Prostate gland (tissue), 2 donors: ENCODE measurements around the gene RNGTT. TPM values are rescaled to one million over a fixed set of nuclear protein-coding genes. Genes with fewer than 3 reads are reported as not detected.

Experiments
- DNase-seq: peaks from one replicate; pipeline ENCODE4 v3.0.0-alpha.2; 2019; ENCODE audit warnings: low spot score
- H3K27ac ChIP-seq, 2 donors: fragments of 200-600 bp; sonication (generic); 2 replicates each; pipeline ENCODE4 v1.5.1; 2017 to 2019
- H3K27me3 ChIP-seq: fragments of 200-600 bp; sonication (generic); replicated peaks from 2 replicates; pipeline ENCODE4 v1.5.1; 2019; ENCODE audit not compliant: insufficient read depth
- H3K36me3 ChIP-seq, 2 donors: fragments of 200-600 bp; sonication (generic); 1 replicate in 1 of 2; 2 replicates in 1 of 2; pipeline versions ENCODE4 v1.5.1 to v1.8.1; 2017 to 2019
- H3K4me1 ChIP-seq: fragments of 200-600 bp; sonication (generic); replicated peaks from 2 replicates; pipeline ENCODE4 v1.5.1; 2019
- H3K4me3 ChIP-seq, 2 donors: fragments of 200-600 bp; sonication (generic); 2 replicates each; pipeline ENCODE4 v1.5.1; 2017 to 2019
- H3K9me3 ChIP-seq: fragments of 200-600 bp; sonication (generic); 2 replicates; pipeline ENCODE4 v1.5.1; 2017
- CTCF ChIP-seq, 4 experiments: fragments of 200-600 bp in 2 of 4; fragments of 450-650 bp in 2 of 4; sonication (generic) in 2 of 4; IDR thresholded peaks; 1 replicate in 3 of 4; 2 replicates in 1 of 4; pipeline ENCODE4 v1.5.1; 2016 to 2019; ENCODE audit warnings: antibody characterized with exemption in 4 of 4, mild to moderate bottlenecking in 2 of 4, moderate library complexity in 2 of 4
- POLR2A ChIP-seq: fragments of 450-650 bp; IDR thresholded peaks from one replicate; pipeline ENCODE4 v1.6.1; 2016; ENCODE audit warnings: antibody characterized with exemption, mild to moderate bottlenecking
- POLR2AphosphoS5 ChIP-seq: sonication (generic); formaldehyde crosslinking; IDR thresholded peaks from one replicate; pipeline ENCODE4 v1.6.1; 2017; ENCODE audit warnings: antibody characterized with exemption
- WGBS: methylation state at CpG from one replicate; pipeline ENCODE4 v1.1.5; 2018; 5-methylcytosine and 5-hydroxymethylcytosine counted together
- intact Hi-C: fragments of 100-400 bp; cut with DNase I; formaldehyde crosslinking; loops from one replicate; pipeline ENCODE4 v1.14.2; 2022
- total RNA-seq, 2 donors: library from RNA; depleted of rRNA; stranded (reverse); fragments of >200 nt; gene quantifications; one replicate each; pipeline ENCODE4 v1.1.0, GENCODE V29; 2016

RNGTT gene
- total RNA-seq, 2 donors from 2014 or later = 10.1 to 23.6 TPM

GRCh38 chr6:88679841-88680240 is 283.6 kb downstream of the RNGTT start:
- intact Hi-C loops = no loop called here
- H3K27me3 ChIP-seq = no peaks in the 10 kb centered on the region
- TF ChIP-seq POLR2A (no peak), CTCF (IDR thresholded peaks at IDR 0.05) (no peak), POLR2AphosphoS5 (no peak)
- no peak overlapping the region for H3K27ac ChIP-seq
- no peak for DNase-seq
- H3K4me1 ChIP-seq = no peaks in the 10 kb centered on the region
- H3K4me3 ChIP-seq = no peak overlapping the region
- no peaks in the 10 kb centered on the region for H3K36me3 ChIP-seq
- 87% methylated on average over 4 of the region's 4 CpGs for WGBS
- H3K9me3 ChIP-seq = no peaks in the 10 kb centered on the region

DNA sequence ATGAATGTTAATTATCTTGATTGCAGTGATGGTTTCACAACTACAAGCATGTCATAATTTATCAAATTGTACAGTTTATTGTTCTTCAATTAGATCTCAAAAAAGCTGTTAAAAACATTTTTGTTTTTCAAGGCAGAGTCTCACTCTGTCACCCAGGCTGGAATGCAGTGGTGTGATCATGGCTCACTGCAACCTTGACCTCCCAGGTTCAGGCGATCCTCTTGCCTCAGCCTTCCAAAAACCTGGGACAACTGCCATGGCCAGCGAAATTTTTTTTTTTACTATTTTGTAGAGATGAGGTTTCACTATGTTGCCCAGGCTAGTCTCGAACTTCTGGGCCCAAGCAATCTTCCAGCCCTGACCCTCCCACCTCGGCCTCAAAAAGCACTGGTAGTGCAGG is 286.1 kb downstream of the RNGTT start:
- no peak overlapping the region for H3K4me3 ChIP-seq
- intact Hi-C loops = no loop called here
- 96% methylated on average over 4 of the region's 4 CpGs for WGBS
- TF ChIP-seq CTCF (IDR thresholded peaks at IDR 0.05) (no peak), POLR2A (no peak), POLR2AphosphoS5 (no peak)
- DNase-seq = no peak
- no peaks in the 10 kb centered on the region for H3K4me1 ChIP-seq
- no peaks in the 10 kb centered on the region for H3K27me3 ChIP-seq
- H3K9me3 ChIP-seq = no peaks in the 10 kb centered on the region
- no peaks in the 10 kb centered on the region for H3K36me3 ChIP-seq
- no peak overlapping the region for H3K27ac ChIP-seq

GRCh38 chr6:88671624-88672023 is 291.8 kb downstream of the RNGTT start:
- no peaks in the 10 kb centered on the region for H3K36me3 ChIP-seq
- H3K9me3 ChIP-seq = no peaks in the 10 kb centered on the region
- DNase-seq = no peak
- WGBS = 97% methylated on average over 2 of the region's 2 CpGs
- H3K4me3 ChIP-seq = no peak overlapping the region
- no peaks in the 10 kb centered on the region for H3K27me3 ChIP-seq
- H3K27ac ChIP-seq = no peak overlapping the region
- no peaks in the 10 kb centered on the region for H3K4me1 ChIP-seq
- intact Hi-C loops = no loop called here
- TF ChIP-seq CTCF (IDR thresholded peaks at IDR 0.05) (no peak), POLR2A (no peak), POLR2AphosphoS5 (no peak)

DNA sequence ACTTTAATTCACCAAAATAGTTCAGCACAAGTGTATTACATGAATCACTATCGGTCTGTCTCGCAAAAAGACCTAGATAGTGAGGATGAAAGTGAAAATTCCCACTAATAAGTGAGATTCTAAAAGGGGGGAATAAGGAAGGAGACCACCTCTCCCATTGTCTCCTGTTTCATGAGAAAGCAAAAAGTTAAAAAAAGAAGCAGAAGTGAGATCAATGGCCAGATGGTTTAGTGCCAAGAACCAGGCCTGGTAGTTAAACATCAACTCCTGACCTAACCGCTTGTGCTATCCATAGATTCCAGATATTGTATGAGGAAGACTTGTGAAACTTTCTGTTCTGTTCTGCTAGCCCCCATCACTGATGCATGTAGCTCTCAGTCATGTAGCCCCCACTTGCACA is 293.0 kb downstream of the RNGTT start:
- Histone ChIP-seq H3K4me3 (no peak overlapping the region), H3K27me3 (no peaks in the 10 kb centered on the region), H3K27ac (no peak overlapping the region), H3K36me3 (no peaks in the 10 kb centered on the region), H3K4me1 (no peaks in the 10 kb centered on the region), H3K9me3 (no peaks in the 10 kb centered on the region)
- intact Hi-C loops = no loop called here
- DNase-seq = no peak
- TF ChIP-seq CTCF (IDR thresholded peaks at IDR 0.05) = no peak
- no peak for TF ChIP-seq POLR2A
- WGBS = 96% methylated on average over 3 of the region's 3 CpGs

- no peak overlapping the region for H3K4me3 ChIP-seq
- intact Hi-C loops = no loop called here
- 99% methylated on average over 4 of the region's 4 CpGs for WGBS
- H3K4me1 ChIP-seq = no peaks in the 10 kb centered on the region
- no peaks in the 10 kb centered on the region for H3K9me3 ChIP-seq
- TF ChIP-seq POLR2AphosphoS5 (no peak), POLR2A (no peak), CTCF (IDR thresholded peaks at IDR 0.05) (no peak)
- no peak for DNase-seq
- H3K27me3 ChIP-seq = no peaks in the 10 kb centered on the region
- H3K27ac ChIP-seq = no peak overlapping the region
- no peaks in the 10 kb centered on the region for H3K36me3 ChIP-seq
Measured at GRCh38 chr6:88669475-88669874, 293.9 kb downstream of the RNGTT start.
